Effector memory CD4-positive, alpha-beta T cell (primary cell): ENCODE measurements around the gene UGT1A5.

Experiments used
- DNase-seq, 3 donors: peaks; one replicate each; pipeline ENCODE4 v3.0.0-alpha.2; 2020
- H3K27ac ChIP-seq: 2 replicates; pipeline ENCODE4 v1.7.0; 2013; ENCODE audit warnings: mild to moderate bottlenecking, low read length, moderate library complexity; ENCODE audit not compliant: insufficient read depth, poor library complexity, severe bottlenecking
- H3K27me3 ChIP-seq: replicated peaks from 2 replicates; pipeline ENCODE4 v1.7.0; 2013; ENCODE audit warnings: mild to moderate bottlenecking, low read length; ENCODE audit not compliant: insufficient read depth, control insufficient read depth, poor library complexity, severe bottlenecking
- H3K36me3 ChIP-seq: 2 replicates; pipeline ENCODE4 v1.7.0; 2013; ENCODE audit warnings: mild to moderate bottlenecking, low read length, moderate library complexity; ENCODE audit not compliant: control insufficient read depth, insufficient read depth
- H3K4me1 ChIP-seq: 2 replicates; pipeline ENCODE4 v1.7.0; 2013; ENCODE audit warnings: low read length, mild to moderate bottlenecking; ENCODE audit not compliant: control insufficient read depth, insufficient read depth, poor library complexity, severe bottlenecking
- H3K4me3 ChIP-seq: 2 replicates; pipeline ENCODE4 v1.7.0; 2013; ENCODE audit warnings: low read length, low read depth, mild to moderate bottlenecking; ENCODE audit not compliant: insufficient read depth, poor library complexity, severe bottlenecking
- H3K9me3 ChIP-seq: 2 replicates; pipeline ENCODE4 v1.7.0; 2013; ENCODE audit warnings: mild to moderate bottlenecking, low read length, moderate library complexity; ENCODE audit not compliant: control insufficient read depth

Gene UGT1A5

GRCh38 chr2:233775414-233775813 lies 62.7 kb downstream of the UGT1A5 start:
- no peaks in the 10 kb centered on the region for H3K4me1 ChIP-seq
- no peaks in the 10 kb centered on the region for H3K36me3 ChIP-seq
- no peaks in the 10 kb centered on the region for H3K27me3 ChIP-seq
- no peak for DNase-seq
- H3K4me3 ChIP-seq: no peak overlapping the region
- H3K9me3 ChIP-seq: peaks cover 3% of the 10 kb centered on the region
- H3K27ac ChIP-seq: no peak overlapping the region

- no peaks in the 10 kb centered on the region for H3K27me3 ChIP-seq
- DNase-seq: no peak
- no peak within 1 kb of the TSS for H3K27ac ChIP-seq
- no peaks in the 10 kb centered on the region for H3K4me1 ChIP-seq
- peaks cover 3% of the 10 kb centered on the region for H3K9me3 ChIP-seq
- H3K4me3 ChIP-seq: no peak within 1 kb of the TSS
- no peaks in the 10 kb centered on the region for H3K36me3 ChIP-seq
Measured at GRCh38 chr2:233778030-233778429, 65.3 kb downstream of the UGT1A5 start, which contains the start of gene MROH2A. TSS of gene MROH2A (plus strand) at chr2:233778330. CDS start at chr2:233779359, 1,029 bp downstream.

- DNase-seq: no peak
- H3K36me3 ChIP-seq: no peaks in the 10 kb centered on the region
- no peaks in the 10 kb centered on the region for H3K4me1 ChIP-seq
- H3K27ac ChIP-seq: no peak overlapping the region
- no peak overlapping the region for H3K4me3 ChIP-seq
- no peaks in the 10 kb centered on the region for H3K27me3 ChIP-seq
- H3K9me3 ChIP-seq: peaks cover 3% of the 10 kb centered on the region
Measured at GRCh38 chr2:233779722-233780121, 67.0 kb downstream of the UGT1A5 start.

- Histone ChIP-seq H3K27me3 (no peaks in the 10 kb centered on the region), H3K4me3 (no peak overlapping the region), H3K4me1 (no peaks in the 10 kb centered on the region), H3K36me3 (no peaks in the 10 kb centered on the region), H3K27ac (no peak overlapping the region), H3K9me3 (no peaks in the 10 kb centered on the region)
- DNase-seq: no peak
Measured at GRCh38 chr2:233780771-233781170, 68.1 kb downstream of the UGT1A5 start.

GRCh38 chr2:233789554-233789953 lies 76.8 kb downstream of the UGT1A5 start:
- H3K36me3 ChIP-seq: no peaks in the 10 kb centered on the region
- no peaks in the 10 kb centered on the region for H3K4me1 ChIP-seq
- no peak overlapping the region for H3K27ac ChIP-seq
- H3K4me3 ChIP-seq: no peak overlapping the region
- no peak for DNase-seq
- H3K27me3 ChIP-seq: no peaks in the 10 kb centered on the region
- no peaks in the 10 kb centered on the region for H3K9me3 ChIP-seq

GRCh38 chr2:233791151-233791882 lies 78.6 kb downstream of the UGT1A5 start:
- H3K4me3 ChIP-seq: no peak overlapping the region

GRCh38 chr2:233791883-233792329 lies 79.2 kb downstream of the UGT1A5 start:
- H3K27me3 ChIP-seq: no peaks in the 10 kb centered on the region
- H3K4me1 ChIP-seq: no peaks in the 10 kb centered on the region
- H3K27ac ChIP-seq: no peak overlapping the region
- H3K9me3 ChIP-seq: no peaks in the 10 kb centered on the region
- no peak overlapping the region for H3K4me3 ChIP-seq
- no peaks in the 10 kb centered on the region for H3K36me3 ChIP-seq
- no peak for DNase-seq

More at GRCh38 chr2:233791151-233791882, 78.6 kb downstream of the UGT1A5 start:
- H3K27ac ChIP-seq: no peak overlapping the region
- no peaks in the 10 kb centered on the region for H3K36me3 ChIP-seq
- no peak for DNase-seq
- H3K27me3 ChIP-seq: no peaks in the 10 kb centered on the region
- H3K9me3 ChIP-seq: no peaks in the 10 kb centered on the region
- H3K4me1 ChIP-seq: no peaks in the 10 kb centered on the region

- no peak for DNase-seq
- H3K27me3 ChIP-seq: no peaks in the 10 kb centered on the region
- no peak overlapping the region for H3K27ac ChIP-seq
- H3K9me3 ChIP-seq: no peaks in the 10 kb centered on the region
- no peaks in the 10 kb centered on the region for H3K36me3 ChIP-seq
- H3K4me1 ChIP-seq: no peaks in the 10 kb centered on the region
- no peak overlapping the region for H3K4me3 ChIP-seq
Measured at GRCh38 chr2:233792720-233793119, 80.0 kb downstream of the UGT1A5 start.

- Histone ChIP-seq H3K4me3 (no peak overlapping the region), H3K9me3 (no peaks in the 10 kb centered on the region), H3K4me1 (no peaks in the 10 kb centered on the region), H3K36me3 (no peaks in the 10 kb centered on the region), H3K27me3 (no peaks in the 10 kb centered on the region), H3K27ac (no peak overlapping the region)
- no peak for DNase-seq
Measured at GRCh38 chr2:233793465-233794127, 80.9 kb downstream of the UGT1A5 start.

GRCh38 chr2:233794128-233794658 lies 81.5 kb downstream of the UGT1A5 start:
- DNase-seq: no peak
- Histone ChIP-seq H3K36me3 (no peaks in the 10 kb centered on the region), H3K27ac (no peak overlapping the region), H3K9me3 (no peaks in the 10 kb centered on the region), H3K27me3 (no peaks in the 10 kb centered on the region), H3K4me3 (no peak overlapping the region), H3K4me1 (no peaks in the 10 kb centered on the region)
